HG02642 (cell line): ENCODE measurements around the gene PWWP3B.
"Not testable (repeated sequence)": the region's sequence is repeated elsewhere in the genome, so short reads cannot be mapped to it uniquely, and the experiment has no call there.

ENCODE experiments used
- ATAC-seq: cut with Tn5 transposase; IDR thresholded peaks from one replicate; pipeline ENCODE4 v1.9.1; 2021; ENCODE audit warnings: mild to moderate bottlenecking; ENCODE audit not compliant: unreplicated experiment, poor library complexity

The PWWP3B gene

DNA sequence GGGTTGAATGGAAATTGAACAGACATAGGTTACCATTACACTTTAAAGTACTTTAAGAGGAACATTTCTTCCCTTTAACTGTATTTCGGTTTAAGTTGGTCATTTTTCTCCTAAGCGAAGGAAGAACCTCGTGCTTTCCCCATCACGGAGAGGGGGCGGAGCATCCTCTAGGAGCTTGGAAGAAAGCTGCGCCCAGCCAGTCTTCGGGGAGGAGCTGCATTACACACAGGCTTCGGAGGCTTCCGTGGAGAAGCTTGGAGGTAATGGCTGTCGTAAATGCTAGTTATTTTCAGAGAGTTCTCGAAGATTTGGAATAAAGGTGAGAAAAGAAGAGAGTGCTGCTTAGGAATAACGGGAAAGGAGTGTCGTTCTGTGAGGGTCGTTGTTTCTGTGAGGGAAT is at the start of gene PWWP3B:
PWWP3B (plus strand) TSS at position 199 of the 400 bp plus-strand sequence. CDS start 37,128 bp downstream, outside the sequence.
- no peak for ATAC-seq

DNA sequence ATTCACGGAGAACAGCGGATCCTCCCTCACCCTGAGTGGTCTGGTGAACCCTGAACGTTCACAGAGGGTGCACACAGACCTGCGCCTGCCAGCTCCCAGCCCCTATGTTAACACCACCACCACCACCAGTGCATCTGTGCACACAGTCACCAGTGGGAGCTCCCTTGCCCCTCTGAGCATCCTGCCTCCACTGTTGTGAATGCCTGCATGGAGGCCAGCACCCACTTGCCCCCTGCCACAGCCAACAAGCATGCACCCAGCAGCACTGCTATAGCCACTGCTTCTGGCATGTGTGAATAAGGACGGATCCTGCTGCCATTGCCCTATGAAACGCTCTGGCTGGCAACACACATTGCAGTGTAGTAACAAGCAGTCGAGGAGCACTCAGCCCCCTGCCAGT is 29.1 kb upstream of the PWWP3B start:
- no peak for ATAC-seq

DNA sequence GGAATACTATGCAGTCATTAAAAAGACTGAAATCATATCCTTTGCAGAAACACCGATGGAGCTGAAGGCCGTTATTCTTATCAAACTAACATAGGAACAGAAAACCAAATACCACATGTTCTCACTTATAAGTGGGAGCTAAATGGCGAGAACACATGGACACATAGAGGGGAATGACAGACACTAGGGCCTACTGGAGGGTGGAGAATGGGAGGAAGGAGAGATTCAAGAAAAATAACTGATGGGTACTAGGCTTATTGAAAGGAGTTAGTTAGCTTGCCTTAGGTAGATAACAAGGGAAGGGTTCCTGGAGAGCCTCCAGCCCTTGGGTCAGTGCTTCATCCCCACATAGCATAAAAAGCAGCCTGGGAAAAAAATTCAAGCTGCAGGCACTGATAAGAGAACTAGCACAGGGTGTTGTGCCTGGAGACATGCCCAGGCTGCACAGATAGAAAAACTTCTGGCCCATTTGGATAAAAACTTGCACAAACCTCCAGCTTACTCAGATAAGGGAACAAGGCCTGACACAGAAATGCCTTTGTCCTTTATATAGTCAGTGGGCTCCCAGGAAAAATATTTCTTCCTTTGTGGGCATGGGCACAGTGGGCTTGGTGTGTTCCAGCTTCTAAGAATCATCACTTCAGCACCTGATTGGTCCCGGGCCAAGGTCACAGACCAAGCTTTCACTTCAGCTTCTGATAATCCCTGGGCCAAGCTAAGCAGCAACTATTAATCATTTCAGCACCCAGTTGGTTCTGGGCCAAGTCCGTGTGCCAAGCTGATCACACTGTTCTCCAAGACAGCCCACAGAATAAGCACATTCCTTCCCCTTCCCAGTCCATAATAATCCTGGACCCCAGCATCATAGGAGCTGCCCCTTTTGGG is 23.1 kb upstream of the PWWP3B start:
- ATAC-seq: no peak

DNA sequence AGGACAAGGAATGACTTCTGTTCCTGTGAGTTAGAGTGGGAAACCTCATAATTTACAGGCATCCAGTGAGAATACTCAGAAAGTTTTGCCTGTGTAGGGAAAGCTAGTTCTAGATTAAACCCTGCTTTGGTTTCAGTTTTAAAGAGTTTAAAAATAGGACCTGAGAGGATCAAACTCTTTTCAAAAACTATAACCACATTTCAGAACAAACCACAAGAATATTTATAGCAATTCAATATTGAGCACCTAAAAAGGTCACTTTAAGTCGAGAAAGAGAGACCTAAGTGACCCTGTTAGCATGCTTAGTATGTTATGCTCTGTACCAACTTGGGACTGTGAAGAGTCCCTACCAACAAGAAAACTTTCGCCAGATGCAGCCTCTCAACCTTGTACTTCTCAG is 17.4 kb upstream of the PWWP3B start:
- ATAC-seq: no peak

GRCh38 chrX:106159861-106160282 is 8.2 kb upstream of the PWWP3B start:
- no peak for ATAC-seq

DNA sequence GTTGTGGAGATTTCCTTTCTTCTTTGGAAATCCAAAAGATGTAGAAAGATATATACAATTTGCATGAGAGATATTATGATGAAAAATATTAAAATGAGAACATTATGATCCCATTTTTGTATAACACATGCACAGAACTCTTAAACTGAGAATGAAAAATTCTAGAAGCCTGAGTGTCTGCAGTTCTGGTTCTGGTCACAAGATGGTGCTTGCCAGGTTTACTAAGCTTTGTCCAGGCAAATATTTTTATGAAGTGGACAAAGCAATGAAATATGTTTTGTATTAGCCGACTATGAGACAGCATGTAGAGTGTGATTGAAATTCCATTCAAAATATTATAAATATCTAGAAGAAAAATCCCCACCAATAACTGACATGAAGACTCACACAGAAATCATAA is 2.2 kb downstream of the PWWP3B start:
- ATAC-seq: no peak

- no peak for ATAC-seq
Observed at GRCh38 chrX:106171293-106171820, 3.3 kb downstream of the PWWP3B start.

- no peak for ATAC-seq
Observed at GRCh38 chrX:106177106-106177981, 9.2 kb downstream of the PWWP3B start.

DNA sequence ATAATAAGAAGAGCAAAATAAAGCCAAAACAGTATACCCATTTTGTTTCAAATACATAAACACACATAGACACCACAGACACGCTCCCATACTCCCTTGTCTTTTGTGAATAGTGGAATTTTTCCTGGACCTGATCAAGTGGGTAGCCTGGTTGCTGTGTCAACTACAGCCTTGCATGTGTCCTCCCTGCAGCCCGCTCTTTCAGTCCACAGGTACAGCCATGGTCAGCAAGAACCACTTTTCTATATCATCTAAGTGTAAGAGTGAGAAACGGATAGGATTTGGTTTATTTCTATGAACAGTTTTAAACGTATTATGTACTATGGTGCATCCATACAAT is 9.8 kb downstream of the PWWP3B start:
- no peak for ATAC-seq

- ATAC-seq: no peak
Observed at GRCh38 chrX:106178826-106179225, 10.7 kb downstream of the PWWP3B start.

DNA sequence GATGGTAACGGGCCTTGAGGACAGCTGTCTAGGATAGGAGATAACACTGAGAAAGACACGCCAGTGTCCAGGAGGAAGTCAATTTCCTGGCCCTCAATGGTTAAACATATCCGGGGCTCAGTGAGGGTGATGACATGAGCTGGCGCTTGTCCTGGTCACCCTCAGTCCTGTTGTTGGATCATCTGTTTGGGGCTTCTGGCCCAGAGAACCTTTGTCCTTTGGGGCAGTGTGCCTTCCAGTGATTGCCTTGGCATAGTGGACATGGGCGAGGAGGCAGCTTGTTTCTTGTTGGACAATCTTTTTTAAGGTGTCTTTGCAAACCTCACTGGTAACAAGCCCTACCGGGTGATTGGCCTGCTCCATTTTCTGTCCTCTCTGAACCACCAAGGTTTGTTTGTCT is 15.6 kb downstream of the PWWP3B start:
- ATAC-seq: not testable (repeated sequence)

GRCh38 chrX:106201502-106202178 is 33.5 kb downstream of the PWWP3B start:
- no peak for ATAC-seq

GRCh38 chrX:106203315-106203714 is 35.2 kb downstream of the PWWP3B start:
- ATAC-seq: no peak

GRCh38 chrX:106208154-106208553 is 40.0 kb downstream of the PWWP3B start:
- no peak for ATAC-seq
